ENCODE results near the gene CYP26B1.

- no peak for TF ChIP-seq CTCF (IDR thresholded peaks at IDR 0.05; ENCODE audit: poor library complexity)
- TF ChIP-seq EZH2 (IDR thresholded peaks at IDR 0.05; ENCODE audit: borderline replicate concordance): no peak
- no peak for TF ChIP-seq EZH2phosphoT487 (IDR thresholded peaks at IDR 0.05; ENCODE audit: low read depth, severe bottlenecking, unreplicated experiment)
Observed at GRCh38 chr2:72096181-72096580, 51.5 kb downstream of the CYP26B1 start.
